Measurements from ENCODE around the gene MCC. TPM values are rescaled to one million over a fixed set of nuclear protein-coding genes. Genes with fewer than 3 reads are reported as not detected.

MCC gene
- total RNA-seq, 1 experiment from 2014 or later = 0.60 TPM

- ChIA-PET POLR2A (ENCODE audit: low non-redundant PET) (no interaction called here), CTCF (no interaction called here)
- intact Hi-C loops (cut with micrococcal nuclease; ENCODE audit: unreplicated experiment) = no loop called here
Observed at GRCh38 chr5:113267361-113267900, 220.8 kb downstream of the MCC start.

DNA sequence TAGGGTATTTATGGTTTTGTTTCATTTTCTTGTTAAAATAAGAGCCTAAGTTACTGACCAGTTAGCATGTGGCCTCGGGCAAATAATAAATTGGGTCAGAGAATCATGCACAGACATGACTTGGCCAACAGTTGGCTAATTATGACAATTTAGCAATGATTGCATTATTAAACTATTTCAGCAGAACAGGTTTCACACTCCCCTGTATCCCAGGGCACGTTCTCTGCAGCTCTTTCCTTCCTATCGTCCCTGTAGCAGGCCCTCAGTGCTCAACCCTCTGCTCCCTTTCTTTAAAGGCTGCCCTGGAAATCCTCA is 221.4 kb downstream of the MCC start:
- TF ChIP-seq EZH2 (IDR thresholded peaks at IDR 0.05; ENCODE audit: borderline replicate concordance, low read depth, low read length, poor library complexity, severe bottlenecking) = no peak
- TF ChIP-seq, protein P1, sequence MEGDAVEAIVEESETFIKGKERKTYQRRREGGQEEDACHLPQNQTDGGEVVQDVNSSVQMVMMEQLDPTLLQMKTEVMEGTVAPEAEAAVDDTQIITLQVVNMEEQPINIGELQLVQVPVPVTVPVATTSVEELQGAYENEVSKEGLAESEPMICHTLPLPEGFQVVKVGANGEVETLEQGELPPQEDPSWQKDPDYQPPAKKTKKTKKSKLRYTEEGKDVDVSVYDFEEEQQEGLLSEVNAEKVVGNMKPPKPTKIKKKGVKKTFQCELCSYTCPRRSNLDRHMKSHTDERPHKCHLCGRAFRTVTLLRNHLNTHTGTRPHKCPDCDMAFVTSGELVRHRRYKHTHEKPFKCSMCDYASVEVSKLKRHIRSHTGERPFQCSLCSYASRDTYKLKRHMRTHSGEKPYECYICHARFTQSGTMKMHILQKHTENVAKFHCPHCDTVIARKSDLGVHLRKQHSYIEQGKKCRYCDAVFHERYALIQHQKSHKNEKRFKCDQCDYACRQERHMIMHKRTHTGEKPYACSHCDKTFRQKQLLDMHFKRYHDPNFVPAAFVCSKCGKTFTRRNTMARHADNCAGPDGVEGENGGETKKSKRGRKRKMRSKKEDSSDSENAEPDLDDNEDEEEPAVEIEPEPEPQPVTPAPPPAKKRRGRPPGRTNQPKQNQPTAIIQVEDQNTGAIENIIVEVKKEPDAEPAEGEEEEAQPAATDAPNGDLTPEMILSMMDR (conservative IDR thresholded peaks at IDR 0.05; ENCODE audit: low read depth, low read length) = no peak
- Histone ChIP-seq H3K4me1 (ENCODE audit: insufficient read depth, low read length, poor library complexity, severe bottlenecking) (no peaks in the 10 kb centered on the region), H3K4me3 (ENCODE audit: low read depth, low read length, poor library complexity, severe bottlenecking) (no peak overlapping the region), H3K27ac (ENCODE audit: low read depth, low read length, poor library complexity, severe bottlenecking) (no peak overlapping the region), H3K36me3 (ENCODE audit: insufficient read depth, low read length, poor library complexity, severe bottlenecking) (no peaks in the 10 kb centered on the region), H3K9me3 (ENCODE audit: low read depth, low read length, poor library complexity, severe bottlenecking) (no peaks in the 10 kb centered on the region), H3K27me3 (replicated peaks; ENCODE audit: insufficient read depth, low read depth, low read length, poor library complexity) (no peaks in the 10 kb centered on the region)
- intact Hi-C loops (cut with micrococcal nuclease; ENCODE audit: unreplicated experiment) = no loop called here
- no TSS peak for BruUV-seq (replicated peaks)
- CTCF ChIA-PET = no interaction called here
- DNase-seq (ENCODE audit: low spot score) = no peak
- POLR2A ChIA-PET (ENCODE audit: low non-redundant PET) = no interaction called here

More at GRCh38 chr5:113267361-113267900, 220.8 kb downstream of the MCC start:
- no peaks in the 10 kb centered on the region for H3K4me1 ChIP-seq (ENCODE audit: insufficient read depth, low read length, poor library complexity, severe bottlenecking)
- H3K9me3 ChIP-seq (ENCODE audit: low read depth, low read length, poor library complexity, severe bottlenecking) = no peaks in the 10 kb centered on the region
- no peak overlapping the region for H3K27ac ChIP-seq (ENCODE audit: low read depth, low read length, poor library complexity, severe bottlenecking)
- no peaks in the 10 kb centered on the region for H3K27me3 ChIP-seq (replicated peaks; ENCODE audit: insufficient read depth, low read depth, low read length, poor library complexity)
- TF ChIP-seq, protein P1 (conservative IDR thresholded peaks at IDR 0.05; ENCODE audit: low read depth, low read length) = no peak
- no peak for TF ChIP-seq EZH2 (IDR thresholded peaks at IDR 0.05; ENCODE audit: borderline replicate concordance, low read depth, low read length, poor library complexity, severe bottlenecking)
- no TSS peak for BruUV-seq (replicated peaks)
- DNase-seq (ENCODE audit: low spot score) = no peak
- no peak overlapping the region for H3K4me3 ChIP-seq (ENCODE audit: low read depth, low read length, poor library complexity, severe bottlenecking)
- H3K36me3 ChIP-seq (ENCODE audit: insufficient read depth, low read length, poor library complexity, severe bottlenecking) = no peaks in the 10 kb centered on the region

GRCh38 chr5:113266227-113266912 is 221.9 kb downstream of the MCC start:
- CTCF ChIA-PET = no interaction called here
- Histone ChIP-seq H3K27ac (ENCODE audit: low read depth, low read length, poor library complexity, severe bottlenecking) (no peak overlapping the region), H3K4me3 (ENCODE audit: low read depth, low read length, poor library complexity, severe bottlenecking) (no peak overlapping the region), H3K36me3 (ENCODE audit: insufficient read depth, low read length, poor library complexity, severe bottlenecking) (no peaks in the 10 kb centered on the region), H3K27me3 (replicated peaks; ENCODE audit: insufficient read depth, low read depth, low read length, poor library complexity) (no peaks in the 10 kb centered on the region), H3K4me1 (ENCODE audit: insufficient read depth, low read length, poor library complexity, severe bottlenecking) (no peaks in the 10 kb centered on the region), H3K9me3 (ENCODE audit: low read depth, low read length, poor library complexity, severe bottlenecking) (no peaks in the 10 kb centered on the region)
- no peak for DNase-seq (ENCODE audit: low spot score)
- BruUV-seq (replicated peaks) = no TSS peak
- POLR2A ChIA-PET (ENCODE audit: low non-redundant PET) = no interaction called here
- intact Hi-C loops (cut with micrococcal nuclease; ENCODE audit: unreplicated experiment) = no loop called here
- TF ChIP-seq, protein P1 (conservative IDR thresholded peaks at IDR 0.05; ENCODE audit: low read depth, low read length) = no peak
- no peak for TF ChIP-seq EZH2 (IDR thresholded peaks at IDR 0.05; ENCODE audit: borderline replicate concordance, low read depth, low read length, poor library complexity, severe bottlenecking)

All from A673 (cell line).